ENCODE measurements around the gene SYT17. TPM values are rescaled to one million over a fixed set of nuclear protein-coding genes. Genes with fewer than 3 reads are reported as not detected.

SYT17 gene
- polyA plus RNA-seq, 1 donor from 2014 or later = 3.2 TPM

DNA sequence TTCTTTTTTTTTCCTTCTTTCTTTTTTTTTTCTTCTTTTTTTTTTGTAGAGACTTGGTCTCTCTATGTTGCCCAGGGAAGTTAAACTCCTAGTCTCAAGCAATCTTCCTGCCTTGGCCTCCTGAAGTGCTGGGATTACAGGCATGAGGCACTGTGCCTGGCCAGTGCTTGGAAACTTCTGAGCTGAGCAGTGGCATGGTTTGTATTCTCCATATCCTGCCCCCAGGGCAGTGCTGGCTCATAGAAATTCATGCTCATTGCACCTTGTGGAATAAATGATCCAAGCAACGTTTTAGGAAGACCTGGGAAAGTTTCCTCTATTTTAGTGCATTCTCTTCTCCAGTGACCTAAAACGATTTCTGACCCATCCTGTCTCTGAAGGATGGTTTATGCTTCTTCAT, 16.7 kb upstream of the SYT17 start:
- H3K9me3 Mint-ChIP-seq = peaks cover 10 to 20% (median 12%) of the 10 kb centered on the region in 3 donors
- H3K4me3 Mint-ChIP-seq = no peak overlapping the region
- H3K27ac Mint-ChIP-seq = no peak overlapping the region
- peaks cover 0 to 3% (median 0%) of the 10 kb centered on the region in 3 donors for H3K4me1 Mint-ChIP-seq
- H3K27me3 Mint-ChIP-seq = no peaks in the 10 kb centered on the region
- peaks cover 1% of the 10 kb centered on the region for H3K36me3 Mint-ChIP-seq

DNA sequence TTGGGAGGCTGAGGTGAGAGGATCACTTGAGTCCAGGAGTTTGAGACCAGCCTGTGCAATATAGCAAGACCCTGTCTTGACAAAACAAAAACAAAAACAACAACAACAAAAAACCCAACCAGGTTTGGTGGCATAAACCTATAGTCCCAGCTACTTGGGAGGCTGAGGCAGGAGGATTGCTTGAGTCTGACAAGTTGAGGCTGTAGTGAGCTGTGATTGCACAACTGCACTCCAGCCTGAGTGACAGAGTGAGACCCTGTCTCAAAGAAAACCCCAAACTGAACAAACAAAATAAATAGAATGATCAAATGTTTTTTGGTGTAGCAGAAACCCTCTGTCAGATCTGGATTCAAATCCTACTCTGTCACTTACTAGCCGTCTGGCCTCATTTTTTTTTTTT, 16.0 kb upstream of the SYT17 start:
- Mint-ChIP-seq H3K27ac (no peak overlapping the region), H3K36me3 (peaks cover 1% of the 10 kb centered on the region), H3K4me3 (no peak overlapping the region), H3K9me3 (peaks cover 10 to 24% (median 10%) of the 10 kb centered on the region in 3 donors), H3K4me1 (peaks cover 0 to 3% (median 0%) of the 10 kb centered on the region in 3 donors), H3K27me3 (no peaks in the 10 kb centered on the region)

DNA sequence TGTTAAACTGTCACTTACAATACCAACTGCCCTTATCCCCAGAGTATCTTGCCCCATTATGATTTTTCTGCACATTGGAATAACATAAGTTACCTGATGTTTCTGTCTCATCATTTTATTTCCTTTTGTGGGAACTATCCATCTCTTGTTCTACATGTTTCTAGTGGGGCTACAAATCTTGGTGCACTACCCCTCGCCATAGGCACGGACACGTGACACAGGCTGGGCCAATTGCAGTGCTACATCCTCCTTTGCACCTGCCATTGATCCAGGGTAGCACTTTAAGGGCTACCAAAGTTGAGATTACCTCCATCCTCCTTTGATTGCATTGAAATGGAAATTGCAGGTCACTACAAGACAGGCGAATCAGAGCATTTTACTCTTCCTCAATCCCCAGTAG, 14.2 kb upstream of the SYT17 start:
- Mint-ChIP-seq H3K27me3 (no peaks in the 10 kb centered on the region), H3K9me3 (peaks cover 6 to 18% (median 7%) of the 10 kb centered on the region in 3 donors), H3K27ac (no peak overlapping the region), H3K36me3 (peaks cover 1% of the 10 kb centered on the region), H3K4me1 (peaks cover 0 to 3% (median 0%) of the 10 kb centered on the region in 3 donors), H3K4me3 (no peak overlapping the region)

DNA sequence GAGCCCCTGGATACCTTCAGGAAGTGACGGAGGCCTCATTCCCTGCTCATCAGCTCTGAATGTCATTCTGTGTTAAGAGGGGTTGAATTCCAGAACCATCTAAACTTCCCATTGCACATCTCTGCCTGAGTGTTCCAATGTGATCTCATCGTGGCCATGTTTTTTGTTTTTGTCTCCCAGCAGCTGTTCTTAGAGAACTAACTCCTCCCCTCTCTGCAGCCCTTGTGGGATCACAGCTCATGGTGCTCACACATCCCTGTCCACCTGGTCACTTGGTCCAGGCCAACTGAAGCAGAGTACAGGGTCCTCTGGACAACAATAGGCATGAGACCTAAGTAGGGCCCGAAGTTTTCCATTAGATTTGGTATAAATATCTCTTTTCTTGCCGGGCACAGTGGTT, 6.0 kb upstream of the SYT17 start:
- Mint-ChIP-seq H3K36me3 (peaks cover 3% of the 10 kb centered on the region), H3K9me3 (peaks cover 4 to 7% (median 5%) of the 10 kb centered on the region in 3 donors), H3K27me3 (peaks cover 2% of the 10 kb centered on the region)

DNA sequence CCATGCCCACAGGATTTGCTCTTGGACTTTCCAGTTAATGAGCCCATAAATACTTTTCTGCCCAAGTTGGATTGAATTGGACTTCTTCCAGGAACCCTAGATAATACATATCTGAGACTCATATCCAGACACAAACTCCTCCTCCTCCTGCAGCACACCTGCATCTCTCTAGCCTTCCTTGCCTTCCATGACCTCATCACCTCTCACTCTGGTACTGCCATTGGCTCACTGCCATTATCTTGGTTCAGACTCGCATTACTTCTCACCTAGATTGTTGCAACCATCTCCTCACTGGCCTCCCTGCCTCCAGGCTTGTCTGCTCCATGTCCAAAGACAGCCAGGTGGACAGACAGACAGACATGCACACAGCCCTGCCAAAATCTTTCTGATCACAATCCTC, 4.8 kb upstream of the SYT17 start:
- peaks cover 3% of the 10 kb centered on the region for H3K36me3 Mint-ChIP-seq
- H3K4me3 Mint-ChIP-seq = no peak overlapping the region
- peaks cover 2% of the 10 kb centered on the region for H3K27me3 Mint-ChIP-seq
- no peak overlapping the region for H3K27ac Mint-ChIP-seq
- no peaks in the 10 kb centered on the region for H3K4me1 Mint-ChIP-seq
- H3K9me3 Mint-ChIP-seq = peaks cover 4 to 7% (median 5%) of the 10 kb centered on the region in 3 donors

More for the DNA sequence above, 6.0 kb upstream of the SYT17 start:
- H3K4me3 Mint-ChIP-seq = no peak overlapping the region
- H3K27ac Mint-ChIP-seq = no peak overlapping the region
- H3K4me1 Mint-ChIP-seq = no peaks in the 10 kb centered on the region

DNA sequence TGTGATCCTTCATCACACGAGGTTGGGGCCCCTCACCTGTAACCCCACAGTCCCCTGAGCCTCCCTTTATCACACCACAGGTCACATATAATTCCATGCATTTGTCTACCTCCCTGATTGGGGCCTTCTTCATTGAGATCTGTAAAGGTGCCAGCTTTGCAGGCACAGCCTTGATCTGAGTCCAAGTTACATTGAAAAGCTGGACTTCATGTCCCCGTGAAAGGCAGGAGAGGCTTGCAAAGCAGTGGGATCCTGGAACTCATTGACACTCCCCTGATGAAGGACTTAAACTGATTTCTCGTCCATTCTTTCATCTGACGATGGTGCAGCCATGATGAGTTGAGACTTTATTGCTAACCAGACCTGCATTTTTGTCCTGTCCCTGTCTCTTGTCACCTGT, 3.8 kb upstream of the SYT17 start:
- Mint-ChIP-seq H3K36me3 (peaks cover 3% of the 10 kb centered on the region), H3K4me1 (peaks cover 0 to 1% (median 0%) of the 10 kb centered on the region in 3 donors), H3K4me3 (no peak overlapping the region), H3K27me3 (peaks cover 2% of the 10 kb centered on the region), H3K27ac (no peak overlapping the region), H3K9me3 (peaks cover 4 to 7% (median 5%) of the 10 kb centered on the region in 3 donors)

DNA sequence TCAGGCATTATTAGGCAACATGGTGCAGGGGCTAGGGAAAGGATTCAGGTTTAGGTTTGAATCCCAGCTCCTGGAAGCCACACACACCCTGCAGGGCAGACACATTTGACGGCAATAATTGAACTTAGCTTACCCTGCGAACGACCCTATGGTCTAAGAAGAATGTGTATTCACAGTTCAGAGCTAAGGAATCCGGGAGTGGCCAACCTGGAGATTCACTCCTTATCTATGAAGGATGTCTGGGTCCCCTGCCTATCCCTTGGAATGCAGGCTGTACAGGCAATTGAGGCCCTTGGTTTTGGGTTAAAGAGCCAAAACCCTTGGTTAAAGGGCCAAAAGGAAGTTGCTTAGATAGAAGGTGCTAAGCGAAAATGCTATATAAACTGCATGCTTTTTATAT, 2.9 kb upstream of the SYT17 start:
- no peak overlapping the region for H3K4me3 Mint-ChIP-seq
- H3K27ac Mint-ChIP-seq = no peak overlapping the region

DNA sequence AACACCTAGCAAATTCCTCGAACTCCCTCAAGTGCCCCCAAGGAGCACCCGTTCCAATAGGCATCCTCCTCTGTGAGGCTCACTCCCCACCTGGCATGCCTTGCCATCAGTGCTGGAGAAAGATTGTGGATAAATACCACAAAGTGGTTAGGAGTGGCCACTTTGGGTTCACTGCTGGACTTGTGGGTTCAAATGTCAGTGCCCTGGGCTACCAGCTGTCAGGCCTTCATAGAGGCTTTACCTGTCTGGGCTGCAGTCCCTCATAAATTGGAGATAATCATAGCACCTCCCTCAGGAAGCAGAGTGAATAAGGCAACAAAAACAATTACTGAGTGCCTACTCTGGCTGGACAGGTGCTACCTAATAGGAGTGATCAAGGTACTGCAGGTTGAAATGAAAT, 1.5 kb upstream of the SYT17 start:
- Mint-ChIP-seq H3K27ac (no peak overlapping the region), H3K9me3 (peaks cover 4 to 7% (median 5%) of the 10 kb centered on the region in 3 donors), H3K4me3 (no peak overlapping the region), H3K4me1 (peaks cover 6 to 10% (median 8%) of the 10 kb centered on the region in 3 donors), H3K36me3 (peaks cover 3% of the 10 kb centered on the region), H3K27me3 (peaks cover 4% of the 10 kb centered on the region)

More for the DNA sequence above, 2.9 kb upstream of the SYT17 start:
- Mint-ChIP-seq H3K4me1 (peaks cover 6 to 7% (median 6%) of the 10 kb centered on the region in 3 donors), H3K27me3 (peaks cover 4% of the 10 kb centered on the region), H3K9me3 (peaks cover 4 to 7% (median 5%) of the 10 kb centered on the region in 3 donors), H3K36me3 (peaks cover 3% of the 10 kb centered on the region)

DNA sequence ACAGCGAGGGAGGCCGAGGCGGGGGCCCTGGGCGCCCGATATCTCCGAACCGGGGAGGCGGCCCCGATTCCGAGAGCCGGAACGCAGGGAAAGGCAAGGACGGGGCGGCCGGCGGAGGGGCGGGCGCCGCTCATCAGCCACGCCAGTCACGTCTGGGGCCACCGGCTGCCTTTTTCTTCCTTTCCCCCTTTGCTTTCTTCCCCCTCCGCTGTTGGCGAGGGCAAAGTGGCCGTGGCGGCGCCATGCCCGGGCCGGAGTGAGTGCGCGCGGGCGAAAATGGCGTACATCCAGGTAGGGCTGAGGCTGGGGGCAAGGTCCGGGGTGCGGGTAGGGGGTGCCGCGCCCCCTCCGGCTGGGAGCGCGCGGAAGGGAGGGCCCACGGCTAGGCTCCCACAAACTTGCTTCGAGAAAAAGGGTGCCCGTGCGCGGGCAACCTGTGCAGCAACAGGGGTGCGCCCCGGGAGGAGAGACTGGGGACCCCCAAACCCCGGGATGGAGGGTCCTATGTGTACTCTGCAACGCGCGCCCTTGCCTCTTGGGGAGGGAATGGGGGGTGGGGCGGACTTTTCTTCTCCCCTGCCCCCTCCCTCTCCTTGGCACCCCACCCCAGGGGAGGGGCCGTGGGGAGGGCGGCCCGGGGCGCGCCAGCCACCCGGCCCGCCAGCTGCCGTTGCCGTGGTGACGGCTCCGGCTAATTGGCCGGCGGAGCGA, 486 bp downstream of the SYT17 start:
- Mint-ChIP-seq H3K4me3 (peak overlapping the region; percentile 65 to 92 (median 72)), H3K27ac (no peak overlapping the region), H3K27me3 (peaks cover 6% of the 10 kb centered on the region), H3K36me3 (peaks cover 3% of the 10 kb centered on the region), H3K4me1 (peaks cover 12 to 24% (median 24%) of the 10 kb centered on the region in 3 donors), H3K9me3 (peaks cover 0 to under 1% (median 0%) of the 10 kb centered on the region in 3 donors)

DNA sequence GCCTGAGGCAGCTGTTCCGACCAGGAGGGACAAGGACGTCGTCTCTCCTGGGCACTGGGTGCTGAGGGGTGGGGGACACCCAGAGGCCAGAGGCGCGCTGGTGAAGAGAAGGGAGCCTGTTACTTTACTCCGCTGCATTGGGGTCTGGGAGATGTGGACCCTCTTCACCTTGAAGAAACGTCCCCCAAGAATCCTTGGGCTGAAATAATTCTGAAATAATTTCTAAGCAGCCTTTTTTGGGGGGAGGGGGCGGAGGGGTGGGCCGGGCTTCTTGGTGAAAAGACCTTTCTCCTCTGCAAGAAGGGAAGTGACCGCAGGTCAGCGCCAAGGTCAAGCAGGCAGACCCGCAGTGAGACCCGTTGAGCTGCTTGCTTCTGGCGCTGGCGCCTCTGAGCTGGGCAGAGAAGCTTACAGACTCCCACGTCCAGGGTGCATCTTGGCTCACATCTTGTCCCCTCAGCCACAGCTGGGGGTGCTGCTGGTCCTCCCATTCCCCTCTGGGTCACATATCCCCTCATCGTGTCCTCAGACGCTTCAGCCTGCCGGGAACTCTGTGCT, 1.1 kb downstream of the SYT17 start:
- peak overlapping the region in 3 of 4 donors; percentile 42 to 86 (median 65) for H3K4me3 Mint-ChIP-seq
- peaks cover 15 to 31% (median 29%) of the 10 kb centered on the region in 3 donors for H3K4me1 Mint-ChIP-seq
- H3K27me3 Mint-ChIP-seq = peaks cover 9% of the 10 kb centered on the region
- no peaks in the 10 kb centered on the region for H3K9me3 Mint-ChIP-seq
- peak overlapping the region in 1 of 3 donors; percentile 36 for H3K27ac Mint-ChIP-seq
- H3K36me3 Mint-ChIP-seq = peaks cover 3% of the 10 kb centered on the region

DNA sequence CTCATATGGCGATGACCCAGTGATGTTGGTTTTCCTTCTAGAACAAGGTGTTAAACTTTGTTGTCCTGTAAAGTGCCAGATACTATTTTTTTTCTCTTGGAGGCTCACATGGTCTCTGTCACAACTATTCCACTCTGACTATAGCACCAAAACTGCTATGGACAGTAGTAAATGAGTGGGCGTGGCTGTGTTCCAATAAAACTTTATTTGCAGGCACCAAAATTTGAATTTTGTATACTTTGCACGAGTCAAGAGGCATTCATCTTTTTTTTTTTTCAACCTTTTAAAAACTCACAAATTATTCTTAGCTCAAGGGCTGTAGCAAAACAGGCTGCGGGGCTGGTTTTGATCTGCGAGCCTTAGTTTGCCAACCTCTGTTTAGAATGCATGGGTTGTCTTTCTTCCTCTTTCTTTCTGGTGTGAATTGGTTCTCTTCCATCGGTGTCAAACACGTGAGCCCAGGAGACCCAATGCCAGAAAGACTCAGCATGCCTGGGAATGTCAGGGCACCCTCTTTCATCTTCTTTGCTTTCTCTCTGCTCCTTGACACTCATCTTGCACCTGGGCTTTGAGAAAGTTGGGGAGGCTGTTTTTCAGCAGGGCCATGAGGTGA, 2.1 kb downstream of the SYT17 start:
- Mint-ChIP-seq H3K36me3 (peaks cover 3% of the 10 kb centered on the region), H3K4me3 (peak overlapping the region; percentile 33 to 86 (median 54)), H3K27ac (no peak overlapping the region), H3K4me1 (peaks cover 16 to 35% (median 31%) of the 10 kb centered on the region in 3 donors), H3K9me3 (no peaks in the 10 kb centered on the region), H3K27me3 (peaks cover 9% of the 10 kb centered on the region)

DNA sequence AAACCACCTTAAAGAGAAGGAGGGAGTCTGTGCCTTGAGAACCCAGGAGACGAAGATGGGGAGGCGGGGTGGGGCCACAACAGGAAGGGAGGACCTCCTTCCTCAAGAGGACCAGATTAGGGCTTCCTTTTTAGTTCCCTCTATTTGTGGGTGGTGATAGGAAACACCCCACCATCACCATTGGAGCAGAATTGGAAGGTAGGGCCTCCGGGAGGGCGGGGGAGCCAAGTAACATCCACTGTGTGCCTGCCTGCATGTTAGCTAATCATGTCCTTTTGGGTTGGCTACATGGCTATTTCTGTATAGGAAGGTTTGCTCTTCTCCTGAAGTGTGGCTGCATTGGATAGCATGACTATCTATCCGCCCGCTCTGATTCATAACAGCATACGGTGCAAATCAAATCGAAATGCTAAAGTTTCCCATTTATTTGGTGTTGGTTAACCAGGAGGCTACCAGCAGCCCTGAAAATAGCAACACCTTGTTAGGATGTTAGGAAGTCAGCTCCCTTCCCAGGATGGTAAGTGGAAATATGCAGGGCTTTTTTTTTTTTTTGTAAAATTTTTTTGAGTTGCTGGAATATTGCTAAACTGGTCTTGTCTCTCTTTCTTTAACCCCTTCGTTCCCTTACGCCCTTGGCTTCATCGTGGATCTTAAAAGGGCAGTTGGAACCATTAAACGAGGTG, 4.2 kb downstream of the SYT17 start:
- Mint-ChIP-seq H3K4me1 (peaks cover 16 to 35% (median 31%) of the 10 kb centered on the region in 3 donors), H3K4me3 (peak overlapping the region in 2 of 4 donors; percentile 17 to 45), H3K27me3 (peaks cover 9% of the 10 kb centered on the region), H3K36me3 (peaks cover 7% of the 10 kb centered on the region), H3K27ac (no peak overlapping the region), H3K9me3 (no peaks in the 10 kb centered on the region)

DNA sequence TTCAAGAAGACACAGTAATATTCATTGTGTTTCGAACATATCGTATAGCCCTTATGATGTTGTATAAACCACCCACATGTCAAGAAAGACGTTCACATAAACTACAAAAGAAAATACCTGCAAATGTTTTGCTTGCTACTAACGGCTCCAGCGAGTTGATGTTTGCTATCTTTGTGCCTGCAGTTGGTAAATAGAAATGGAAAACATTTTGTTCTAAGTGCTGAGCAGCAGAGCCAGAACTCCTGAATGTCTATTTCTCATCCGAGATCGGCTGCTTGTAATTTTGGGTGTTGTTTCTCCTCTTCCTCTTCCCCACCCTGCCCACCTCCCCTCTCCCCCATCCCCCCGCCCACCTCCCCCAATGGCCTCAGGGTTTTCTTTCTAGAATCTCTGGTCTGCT, 5.0 kb downstream of the SYT17 start:
- no peak overlapping the region for H3K4me3 Mint-ChIP-seq
- H3K27me3 Mint-ChIP-seq = peaks cover 9% of the 10 kb centered on the region
- H3K36me3 Mint-ChIP-seq = peaks cover 7% of the 10 kb centered on the region
- no peak overlapping the region for H3K27ac Mint-ChIP-seq
- peaks cover 16 to 35% (median 31%) of the 10 kb centered on the region in 3 donors for H3K4me1 Mint-ChIP-seq
- no peaks in the 10 kb centered on the region for H3K9me3 Mint-ChIP-seq

DNA sequence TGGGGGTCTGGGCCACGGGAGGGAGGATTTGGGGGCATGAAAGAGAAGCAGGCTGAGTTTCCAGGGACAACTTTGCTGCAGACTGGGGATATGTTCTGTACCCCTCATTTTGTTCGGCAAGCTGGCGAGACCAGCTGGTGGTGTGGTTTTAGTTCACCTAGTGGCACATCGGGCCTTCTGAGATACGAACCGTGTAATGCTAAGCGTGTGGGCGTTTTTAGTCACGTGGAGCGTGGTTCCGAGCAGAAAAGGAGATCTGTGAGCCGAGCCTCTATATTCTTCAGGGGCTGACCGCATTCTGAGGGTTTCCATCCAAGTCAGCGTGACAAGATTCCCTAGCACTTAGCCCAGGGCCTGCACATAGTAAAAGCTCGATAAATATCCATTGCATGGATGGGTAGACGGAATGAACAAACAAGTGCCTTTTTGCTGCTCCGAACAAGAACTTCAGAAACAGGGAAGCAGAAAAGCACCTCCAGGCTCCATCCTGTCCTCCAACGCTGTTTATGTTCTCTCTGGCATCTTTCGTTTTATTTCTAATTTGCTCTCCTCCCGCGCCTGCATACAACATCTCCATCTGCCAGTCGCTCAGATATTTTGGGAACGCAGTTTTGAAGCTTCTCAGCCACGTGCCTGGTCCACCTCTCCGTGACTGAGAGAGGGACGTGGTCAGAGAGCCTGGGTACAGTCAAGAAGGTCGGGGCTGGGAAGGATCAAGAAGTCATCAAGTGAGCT, 5.8 kb downstream of the SYT17 start:
- H3K36me3 Mint-ChIP-seq = peaks cover 7% of the 10 kb centered on the region
- H3K4me3 Mint-ChIP-seq = peak overlapping the region in 3 of 4 donors; percentile 43 to 76 (median 48)
- H3K27me3 Mint-ChIP-seq = peaks cover 9% of the 10 kb centered on the region
- peak overlapping the region in 1 of 3 donors; percentile 67 for H3K27ac Mint-ChIP-seq
- no peaks in the 10 kb centered on the region for H3K9me3 Mint-ChIP-seq
- peaks cover 16 to 35% (median 31%) of the 10 kb centered on the region in 3 donors for H3K4me1 Mint-ChIP-seq

Measured in IgD-negative memory B cell (primary cell).